HFF-Myc (cell line): Measurements from ENCODE around the gene SUGP1.

ENCODE experiments used
- DNase-seq: peaks from one replicate; pipeline ENCODE4 v3.0.0-alpha.2; 2011; ENCODE audit warnings: low read depth; ENCODE audit errors: extremely low read depth
- H3K4me3 ChIP-seq: replicated peaks from 2 replicates; pipeline ENCODE4 v1.5.1; 2011; ENCODE audit warnings: low read depth, mild to moderate bottlenecking, control low read depth, low read length
- CTCF ChIP-seq: IDR thresholded peaks from 2 replicates; pipeline ENCODE4 v1.5.1; 2012; ENCODE audit warnings: mild to moderate bottlenecking, low read depth, low read length, control low read depth; ENCODE audit errors: missing control alignments

SUGP1 gene

GRCh38 chr19:19334989-19335344 is 14.7 kb upstream of the SUGP1 start:
- no peak for TF ChIP-seq CTCF
- H3K4me3 ChIP-seq, result no peak overlapping the region
- no peak for DNase-seq

GRCh38 chr19:19334063-19334988 is 14.0 kb upstream of the SUGP1 start:
- no peak for TF ChIP-seq CTCF
- no peak overlapping the region for H3K4me3 ChIP-seq
- no peak for DNase-seq

- H3K4me3 ChIP-seq, result no peak overlapping the region
- DNase-seq, result no peak
- no peak for TF ChIP-seq CTCF
Observed at GRCh38 chr19:19329126-19329525, 8.8 kb upstream of the SUGP1 start.

GRCh38 chr19:19327672-19328071 is 7.4 kb upstream of the SUGP1 start:
- DNase-seq, result no peak
- TF ChIP-seq CTCF, result no peak
- H3K4me3 ChIP-seq, result no peak overlapping the region

- DNase-seq, result no peak
- H3K4me3 ChIP-seq, result no peak overlapping the region
- TF ChIP-seq CTCF, result no peak
Observed at GRCh38 chr19:19324059-19324770, 3.9 kb upstream of the SUGP1 start.

- TF ChIP-seq CTCF, result no peak
- DNase-seq, result no peak
- peak overlapping the region; percentile 96 for H3K4me3 ChIP-seq
Observed at GRCh38 chr19:19321141-19321577, 850 bp upstream of the SUGP1 start.
